Measurements from ENCODE around the gene ST3GAL2.

Gene ST3GAL2, protein sequence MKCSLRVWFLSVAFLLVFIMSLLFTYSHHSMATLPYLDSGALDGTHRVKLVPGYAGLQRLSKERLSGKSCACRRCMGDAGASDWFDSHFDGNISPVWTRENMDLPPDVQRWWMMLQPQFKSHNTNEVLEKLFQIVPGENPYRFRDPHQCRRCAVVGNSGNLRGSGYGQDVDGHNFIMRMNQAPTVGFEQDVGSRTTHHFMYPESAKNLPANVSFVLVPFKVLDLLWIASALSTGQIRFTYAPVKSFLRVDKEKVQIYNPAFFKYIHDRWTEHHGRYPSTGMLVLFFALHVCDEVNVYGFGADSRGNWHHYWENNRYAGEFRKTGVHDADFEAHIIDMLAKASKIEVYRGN

DNA sequence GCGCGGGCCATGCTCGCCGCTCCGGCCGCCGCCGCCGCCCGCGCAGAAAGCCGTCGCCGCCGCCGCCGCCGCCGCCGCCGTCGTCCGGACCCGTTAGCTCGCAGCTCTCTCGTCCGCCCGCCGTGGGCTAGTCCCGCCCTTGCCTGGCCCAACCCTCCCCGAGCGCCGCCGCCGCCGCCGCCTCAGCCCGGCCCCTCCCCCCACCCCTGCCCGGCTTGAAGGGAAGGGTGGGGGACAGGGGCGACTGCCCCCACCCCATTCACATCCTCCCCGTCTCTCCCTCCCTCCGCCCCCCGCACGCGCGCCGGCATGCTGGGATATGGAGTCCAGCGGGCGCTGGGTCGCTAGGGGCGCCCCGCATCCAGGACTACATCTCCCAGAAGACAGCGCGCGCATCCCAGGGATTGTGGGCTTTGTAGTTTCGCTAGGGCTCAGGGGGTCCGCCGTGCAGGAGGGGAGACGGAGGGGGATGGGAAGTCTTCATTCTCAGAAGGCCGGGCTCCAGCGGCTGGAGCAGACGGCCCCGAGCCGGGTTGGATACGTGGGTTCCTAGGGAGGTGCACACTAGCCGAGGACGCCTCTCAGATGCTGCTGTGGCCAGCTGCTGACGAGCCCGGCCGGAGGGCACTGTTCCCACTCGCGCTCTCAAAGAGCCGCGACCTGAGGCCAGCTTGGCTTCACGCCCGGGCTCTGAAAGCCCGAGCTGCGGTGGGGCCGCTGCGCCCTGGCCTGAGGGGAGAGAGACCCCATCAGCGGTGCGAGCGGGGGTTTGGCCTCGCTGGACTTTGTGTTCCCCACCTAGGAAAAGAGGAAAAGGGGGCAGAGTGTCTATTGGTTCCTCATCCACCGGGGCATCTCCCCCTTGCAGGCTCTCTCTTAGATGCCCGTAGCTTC lies at the start of gene ST3GAL2:
Gene ST3GAL2 (minus strand): TSS at position 132 of the 894 bp plus-strand sequence. CDS start 40,570 bp downstream, outside the sequence.
- Histone ChIP-seq H4K20me1 (ENCODE audit: insufficient read depth, low read length) (peaks cover 7% of the 10 kb centered on the region), H3K9ac (ENCODE audit: low read length) (peak within 1 kb of the TSS; percentile 95), H3K27me3 (ENCODE audit: low read depth, low read length) (no peaks in the 10 kb centered on the region), H3K9me3 (ENCODE audit: insufficient read depth, low read length) (no peaks in the 10 kb centered on the region), H3K4me1 (ENCODE audit: low read length) (peaks cover 34% of the 10 kb centered on the region), H2AFZ (ENCODE audit: low read depth, low read length) (peak within 1 kb of the TSS; percentile 89), H3K4me2 (ENCODE audit: low read length) (peak within 1 kb of the TSS; percentile 99), H3K36me3 (replicated peaks; ENCODE audit: low read depth, low read length) (peaks cover 8% of the 10 kb centered on the region), H3K79me2 (ENCODE audit: low read length) (peaks cover 45% of the 10 kb centered on the region), H3K4me3 (ENCODE audit: low read length) (peak within 1 kb of the TSS; percentile 96), H3K27ac (ENCODE audit: low read length) (peak within 1 kb of the TSS; percentile 73)
- TF ChIP-seq EZH2phosphoT487 (IDR thresholded peaks at IDR 0.05; ENCODE audit: low read depth) (no peak), CTCF (IDR thresholded peaks at IDR 0.05; ENCODE audit: low read depth, low read length) (no peak)

DNA sequence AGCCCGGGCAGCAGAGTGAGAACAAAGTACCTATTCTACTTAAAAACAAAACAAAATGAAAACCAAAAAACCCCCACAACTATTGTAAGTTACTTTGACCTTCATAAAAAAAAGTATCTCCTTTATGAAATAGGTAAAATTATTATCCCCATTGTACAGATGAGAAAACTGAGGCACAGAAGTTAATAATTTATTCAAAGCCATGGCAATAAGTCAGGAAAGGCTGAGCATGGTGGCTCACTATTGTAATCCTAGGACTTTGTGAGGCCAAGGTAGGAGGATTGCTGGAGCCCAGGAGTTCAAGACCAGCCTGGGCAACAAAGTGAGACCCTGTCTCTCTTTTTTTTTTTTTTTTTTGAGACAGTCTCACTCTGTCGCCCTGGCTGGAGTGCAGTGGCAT lies 46.0 kb upstream of the ST3GAL2 start:
- Histone ChIP-seq H3K36me3 (replicated peaks; ENCODE audit: low read depth, low read length) (peaks cover 19% of the 10 kb centered on the region), H3K4me2 (ENCODE audit: low read length) (no peak overlapping the region), H3K79me2 (ENCODE audit: low read length) (no peaks in the 10 kb centered on the region), H3K27me3 (ENCODE audit: low read depth, low read length) (no peaks in the 10 kb centered on the region), H3K4me1 (ENCODE audit: low read length) (peaks cover 42% of the 10 kb centered on the region), H3K9me3 (ENCODE audit: insufficient read depth, low read length) (no peaks in the 10 kb centered on the region), H3K27ac (ENCODE audit: low read length) (no peak overlapping the region), H3K4me3 (ENCODE audit: low read length) (no peak overlapping the region), H4K20me1 (ENCODE audit: insufficient read depth, low read length) (no peaks in the 10 kb centered on the region), H3K9ac (ENCODE audit: low read length) (no peak overlapping the region), H2AFZ (ENCODE audit: low read depth, low read length) (no peak overlapping the region)
- no peak for TF ChIP-seq CTCF (IDR thresholded peaks at IDR 0.05; ENCODE audit: low read depth, low read length)
- TF ChIP-seq EZH2phosphoT487 (IDR thresholded peaks at IDR 0.05; ENCODE audit: low read depth), result no peak

DNA sequence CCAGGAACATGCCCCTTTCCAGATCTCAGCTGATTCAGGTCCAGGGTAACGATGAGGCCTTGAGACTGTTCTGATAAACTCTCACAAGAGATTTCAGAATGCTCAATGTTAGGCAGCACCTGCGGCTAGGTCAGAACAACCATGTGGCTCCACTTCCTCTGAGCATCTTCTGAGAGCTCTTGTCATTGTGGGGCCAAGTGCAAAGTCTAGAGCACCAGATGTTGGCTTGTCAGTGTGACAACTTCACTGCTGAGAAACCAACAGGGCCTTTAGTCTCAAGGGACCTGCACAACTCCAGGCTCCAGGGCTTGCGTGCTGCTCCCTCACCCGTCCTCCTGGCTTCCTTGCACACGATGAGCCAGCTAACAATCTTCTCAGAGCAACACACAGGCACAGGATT lies 44.5 kb upstream of the ST3GAL2 start:
- TF ChIP-seq EZH2phosphoT487 (IDR thresholded peaks at IDR 0.05; ENCODE audit: low read depth) (no peak), CTCF (IDR thresholded peaks at IDR 0.05; ENCODE audit: low read depth, low read length) (no peak)
- Histone ChIP-seq H3K79me2 (ENCODE audit: low read length) (no peaks in the 10 kb centered on the region), H3K9ac (ENCODE audit: low read length) (0 out of 2 replicates have a peak overlapping the region, but pooled peaks have one; percentile 5), H3K9me3 (ENCODE audit: insufficient read depth, low read length) (no peaks in the 10 kb centered on the region), H3K4me1 (ENCODE audit: low read length) (peaks cover 49% of the 10 kb centered on the region), H3K36me3 (replicated peaks; ENCODE audit: low read depth, low read length) (peaks cover 34% of the 10 kb centered on the region), H3K4me3 (ENCODE audit: low read length) (no peak overlapping the region), H3K27me3 (ENCODE audit: low read depth, low read length) (no peaks in the 10 kb centered on the region), H2AFZ (ENCODE audit: low read depth, low read length) (no peak overlapping the region), H3K4me2 (ENCODE audit: low read length) (peak overlapping the region; percentile 29), H4K20me1 (ENCODE audit: insufficient read depth, low read length) (no peaks in the 10 kb centered on the region), H3K27ac (ENCODE audit: low read length) (peak overlapping the region; percentile 56)

DNA sequence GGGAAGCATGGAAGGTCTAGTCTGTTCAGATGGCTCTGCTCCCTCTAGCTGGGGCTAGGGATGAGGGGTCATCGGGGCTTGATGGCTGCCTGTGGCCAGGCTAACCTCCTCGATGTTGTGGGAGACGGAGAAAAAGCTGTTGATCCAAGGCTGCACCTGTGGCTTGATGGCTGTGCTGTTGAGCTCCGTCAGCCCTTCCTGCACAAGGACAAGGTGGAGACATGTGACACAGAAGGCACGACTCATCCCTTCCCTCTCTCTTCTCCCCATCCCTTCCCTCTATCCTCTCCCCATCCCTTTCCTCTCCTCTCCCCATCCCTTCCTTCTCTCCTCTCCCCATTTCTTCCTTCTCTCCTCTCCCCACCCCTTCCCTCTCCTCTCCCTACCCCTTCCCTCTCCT lies 43.7 kb upstream of the ST3GAL2 start:
- H3K27ac ChIP-seq (ENCODE audit: low read length), result no peak overlapping the region
- peaks cover 57% of the 10 kb centered on the region for H3K4me1 ChIP-seq (ENCODE audit: low read length)
- no peak overlapping the region for H3K4me2 ChIP-seq (ENCODE audit: low read length)
- H3K9ac ChIP-seq (ENCODE audit: low read length), result no peak overlapping the region
- H3K4me3 ChIP-seq (ENCODE audit: low read length), result no peak overlapping the region
- no peak overlapping the region for H2AFZ ChIP-seq (ENCODE audit: low read depth, low read length)
- H3K36me3 ChIP-seq (replicated peaks; ENCODE audit: low read depth, low read length), result peaks cover 38% of the 10 kb centered on the region
- no peaks in the 10 kb centered on the region for H3K9me3 ChIP-seq (ENCODE audit: insufficient read depth, low read length)
- H3K79me2 ChIP-seq (ENCODE audit: low read length), result no peaks in the 10 kb centered on the region
- H3K27me3 ChIP-seq (ENCODE audit: low read depth, low read length), result no peaks in the 10 kb centered on the region
- H4K20me1 ChIP-seq (ENCODE audit: insufficient read depth, low read length), result no peaks in the 10 kb centered on the region
- no peak for TF ChIP-seq EZH2phosphoT487 (IDR thresholded peaks at IDR 0.05; ENCODE audit: low read depth)
- TF ChIP-seq CTCF (IDR thresholded peaks at IDR 0.05; ENCODE audit: low read depth, low read length), result no peak
